NCI-H345 treated with DMSO at 0.1 percent for 48 hours (cell line): ENCODE data around the gene BMP2.

Source experiments
- DNase-seq: peaks from one replicate; lab custom pipeline; 2025; ENCODE audit not compliant: unreplicated experiment; lab: John Stamatoyannopoulos, UW

BMP2 gene

GRCh38 chr20:6767536-6768227 lies at the start of gene BMP2:
Gene BMP2 (plus strand): TSS chr20:6767686. CDS start chr20:6770127, 2,441 bp downstream.
- DNase-seq: peak; percentile 55

GRCh38 chr20:6718662-6719368 lies 48.7 kb upstream of the BMP2 start:
- no peak for DNase-seq

DNA sequence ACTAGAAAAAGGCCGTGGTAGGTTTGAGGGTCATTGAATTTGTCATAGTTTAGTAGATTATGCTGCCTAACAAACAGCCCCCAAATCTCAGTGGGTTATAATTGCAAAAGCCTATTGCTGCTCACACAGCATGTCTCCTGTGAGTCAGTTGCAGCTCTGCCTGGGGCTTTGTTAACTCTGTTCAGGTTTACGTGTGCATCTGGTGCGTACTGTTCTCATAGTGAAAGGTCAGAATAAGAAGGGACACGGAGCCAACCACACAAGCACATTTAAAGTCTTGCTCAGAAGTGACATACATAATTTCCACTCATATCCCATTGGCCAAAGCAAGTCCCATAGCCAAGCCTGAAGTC lies 48.1 kb upstream of the BMP2 start:
- DNase-seq: no peak

DNA sequence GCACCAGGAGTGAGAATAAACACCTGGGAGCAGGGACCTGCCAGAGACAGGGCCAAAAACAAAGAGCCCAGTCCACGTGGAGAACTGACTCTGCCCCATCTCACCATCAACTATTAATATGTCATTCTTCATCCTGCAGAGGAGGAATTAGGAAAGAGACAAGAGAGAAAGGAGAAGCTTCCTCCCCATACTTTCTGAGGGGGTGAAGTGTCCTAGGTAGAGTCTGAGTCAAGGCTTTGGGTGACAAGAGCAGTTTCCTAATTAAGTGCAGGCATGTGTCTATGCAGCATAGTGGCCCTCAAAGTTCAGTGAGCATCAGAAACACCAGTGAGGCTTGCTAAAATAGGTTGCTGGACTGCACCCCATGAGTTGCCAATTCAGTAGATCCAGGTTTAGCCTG lies 40.7 kb upstream of the BMP2 start:
- no peak for DNase-seq

GRCh38 chr20:6730672-6731328 lies 36.7 kb upstream of the BMP2 start:
- DNase-seq: no peak

DNA sequence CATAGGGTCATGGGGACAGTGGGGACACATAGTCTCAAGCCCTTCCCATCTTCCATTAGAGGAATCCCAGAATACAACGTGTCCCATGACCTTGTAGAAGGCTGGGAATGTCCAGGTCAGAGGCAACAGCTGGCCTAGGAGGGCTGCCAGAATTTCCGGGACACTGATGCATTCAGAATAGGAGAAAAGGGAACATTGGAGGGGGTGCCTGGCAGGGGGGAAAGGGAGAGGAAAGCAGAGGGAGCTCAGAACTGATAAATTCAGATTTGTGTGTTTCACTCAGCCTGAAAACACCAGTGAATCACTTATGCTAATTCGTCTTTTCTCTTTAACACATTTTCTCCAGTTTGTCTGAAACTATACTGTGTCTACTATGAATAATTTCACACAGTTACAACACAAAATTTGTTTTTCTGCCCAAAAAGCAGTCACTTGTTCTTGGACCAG lies 35.5 kb upstream of the BMP2 start:
- no peak for DNase-seq

GRCh38 chr20:6732851-6733250 lies 34.6 kb upstream of the BMP2 start:
- no peak for DNase-seq

- no peak for DNase-seq
Measured at GRCh38 chr20:6733965-6734364, 33.5 kb upstream of the BMP2 start.

- no peak for DNase-seq
Measured at GRCh38 chr20:6735942-6736845, 31.3 kb upstream of the BMP2 start.

GRCh38 chr20:6739406-6739805 lies 28.1 kb upstream of the BMP2 start:
- no peak for DNase-seq

- DNase-seq: no peak
Measured at GRCh38 chr20:6740096-6740495, 27.4 kb upstream of the BMP2 start.

DNA sequence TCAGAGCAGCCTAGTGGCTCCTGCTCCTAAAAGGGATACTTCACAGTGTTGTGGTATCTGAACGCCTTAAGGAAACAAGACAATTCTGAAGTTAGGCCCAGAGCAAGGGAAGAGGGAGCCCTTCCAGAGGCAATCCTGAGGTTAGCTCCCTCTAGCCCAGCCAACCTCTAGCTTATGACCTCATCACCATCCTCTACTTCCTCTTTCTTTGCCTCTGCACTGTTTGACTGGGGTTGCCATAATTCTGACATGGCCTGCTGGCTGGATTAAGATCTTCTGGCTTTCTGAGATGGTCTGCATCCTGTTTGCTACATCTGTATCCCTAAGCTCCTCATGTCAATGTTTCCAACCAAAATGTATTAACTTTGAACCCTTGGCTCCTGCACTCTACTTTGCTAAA lies 23.3 kb upstream of the BMP2 start:
- DNase-seq: no peak

DNA sequence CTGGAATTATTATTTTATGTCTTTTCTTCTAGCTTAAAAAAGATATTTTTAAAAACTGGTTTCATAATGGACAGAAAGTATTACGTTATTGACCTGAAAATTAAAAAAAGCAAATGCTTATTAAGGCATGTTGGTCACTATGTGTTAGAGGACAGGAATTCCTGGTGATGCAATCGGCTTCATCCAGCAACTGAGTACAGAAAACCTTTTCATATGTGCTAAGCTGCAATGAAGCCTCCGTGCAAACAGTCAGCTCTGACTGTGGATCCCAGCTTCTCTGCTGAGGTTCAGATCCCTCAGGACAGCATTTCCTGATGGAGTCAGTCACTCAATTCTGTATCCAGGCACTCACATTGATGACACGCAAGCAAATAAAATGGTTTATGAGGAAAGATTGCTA lies 22.7 kb upstream of the BMP2 start:
- DNase-seq: no peak

DNA sequence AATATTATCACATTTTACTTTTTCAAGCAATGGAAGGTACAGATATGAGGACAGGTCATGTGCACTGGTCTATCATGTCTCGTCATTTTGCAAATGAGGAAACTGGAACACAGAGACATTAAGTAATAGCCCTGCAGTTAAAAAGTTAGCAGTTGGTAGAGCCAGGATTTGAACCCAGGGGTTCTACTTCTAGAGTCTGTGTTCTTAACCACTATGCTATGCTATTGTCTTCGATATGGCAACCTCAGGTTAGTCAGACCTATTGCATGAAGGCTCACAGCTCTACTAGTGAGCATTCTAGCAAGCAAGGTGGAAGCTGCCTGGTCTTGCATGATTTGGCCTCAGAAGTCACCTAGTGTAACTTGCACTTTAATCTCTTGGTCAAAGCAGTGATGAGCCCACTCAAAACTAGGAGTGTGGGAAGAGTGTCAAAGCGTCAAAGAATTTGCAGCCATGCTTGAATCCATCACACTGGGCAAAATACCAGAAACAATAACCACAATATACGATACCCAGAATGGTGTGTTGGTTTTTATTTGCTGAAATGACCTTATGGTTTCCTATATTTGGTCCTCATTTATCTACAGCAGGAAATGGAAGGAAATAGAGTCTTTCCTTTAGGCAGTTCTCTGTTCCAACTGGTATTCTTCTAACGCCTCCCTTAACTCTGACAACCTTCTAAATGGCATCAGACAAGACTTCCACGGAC lies 20.4 kb upstream of the BMP2 start:
- no peak for DNase-seq

DNA sequence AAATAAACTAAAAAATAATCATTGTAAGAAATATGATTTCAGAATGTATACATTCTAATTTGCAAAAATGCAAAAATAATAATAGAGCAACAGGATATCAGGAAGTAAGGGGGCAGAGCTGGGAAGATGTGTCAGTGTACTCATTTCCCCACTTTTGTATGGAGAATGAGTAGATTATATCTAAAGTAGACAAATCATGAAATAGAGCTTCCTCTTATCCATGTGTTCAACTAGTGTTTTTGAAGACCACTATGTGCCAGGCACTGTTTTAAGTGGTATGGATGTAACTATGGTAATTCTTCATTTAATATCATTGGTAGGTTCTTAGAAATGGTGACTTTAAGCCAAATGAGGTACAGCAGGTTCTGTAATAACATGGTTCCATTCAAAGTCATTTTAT lies 17.0 kb upstream of the BMP2 start:
- no peak for DNase-seq

DNA sequence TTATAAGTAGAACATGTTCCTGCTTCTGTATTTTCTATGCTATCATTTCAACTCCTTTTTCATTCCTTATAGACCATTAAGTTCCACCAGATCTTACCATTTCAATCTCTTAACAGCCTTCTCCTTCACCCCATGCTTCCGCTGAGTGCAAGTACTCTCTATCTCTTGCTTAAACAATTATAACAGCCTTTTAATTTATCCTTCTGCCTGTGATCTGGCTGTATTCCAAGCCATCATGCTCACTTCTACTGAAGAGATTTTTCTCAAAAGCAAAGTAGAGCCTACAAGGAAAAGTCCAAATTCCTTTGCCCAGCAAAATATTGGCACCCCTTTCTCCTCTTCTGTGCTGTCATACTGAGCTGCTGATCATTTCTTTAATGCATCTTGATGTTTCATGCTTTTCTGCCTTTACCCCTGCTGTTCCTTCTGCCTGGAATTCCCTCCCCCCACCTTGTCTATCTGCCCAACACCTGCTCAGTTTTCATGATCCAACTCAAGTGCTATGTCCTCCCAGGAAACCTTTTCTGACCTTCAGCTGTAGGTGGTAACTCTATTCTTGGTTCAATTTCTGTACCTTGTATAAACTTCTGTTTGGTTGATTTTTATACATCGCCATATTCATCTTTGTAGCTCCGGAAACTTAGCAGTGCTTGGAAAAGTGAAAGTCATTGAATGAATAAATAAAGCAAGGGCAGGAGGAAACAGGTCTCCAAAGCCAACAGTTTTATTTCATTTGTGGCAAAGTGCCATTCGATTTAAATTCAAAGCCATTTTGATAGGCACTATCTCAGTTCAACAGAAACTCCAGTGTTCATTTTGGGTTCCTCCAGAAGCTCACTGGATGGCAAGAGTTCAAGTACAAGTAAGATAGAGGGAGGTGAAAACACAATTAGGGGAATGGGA lies 10.5 kb upstream of the BMP2 start:
- DNase-seq: peak; percentile 63

DNA sequence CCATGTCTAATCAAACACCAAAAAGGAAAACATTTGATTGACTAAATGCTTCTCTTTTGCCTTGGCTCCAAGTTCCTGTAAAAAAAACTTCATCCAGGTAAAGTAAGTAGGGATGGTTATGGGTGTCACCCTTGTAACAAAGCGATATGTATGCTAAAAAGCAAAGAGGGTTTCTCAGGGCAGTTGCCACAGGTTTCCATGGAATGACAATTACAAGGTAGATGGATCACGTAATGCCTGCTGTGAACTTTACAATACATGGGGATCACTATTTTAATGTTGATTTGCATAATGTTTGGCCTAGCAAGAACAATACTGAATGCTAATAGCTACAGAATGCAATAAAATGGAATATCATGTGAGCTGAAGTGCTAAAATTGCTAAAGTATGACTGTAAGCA lies 2.9 kb upstream of the BMP2 start:
- no peak for DNase-seq

DNA sequence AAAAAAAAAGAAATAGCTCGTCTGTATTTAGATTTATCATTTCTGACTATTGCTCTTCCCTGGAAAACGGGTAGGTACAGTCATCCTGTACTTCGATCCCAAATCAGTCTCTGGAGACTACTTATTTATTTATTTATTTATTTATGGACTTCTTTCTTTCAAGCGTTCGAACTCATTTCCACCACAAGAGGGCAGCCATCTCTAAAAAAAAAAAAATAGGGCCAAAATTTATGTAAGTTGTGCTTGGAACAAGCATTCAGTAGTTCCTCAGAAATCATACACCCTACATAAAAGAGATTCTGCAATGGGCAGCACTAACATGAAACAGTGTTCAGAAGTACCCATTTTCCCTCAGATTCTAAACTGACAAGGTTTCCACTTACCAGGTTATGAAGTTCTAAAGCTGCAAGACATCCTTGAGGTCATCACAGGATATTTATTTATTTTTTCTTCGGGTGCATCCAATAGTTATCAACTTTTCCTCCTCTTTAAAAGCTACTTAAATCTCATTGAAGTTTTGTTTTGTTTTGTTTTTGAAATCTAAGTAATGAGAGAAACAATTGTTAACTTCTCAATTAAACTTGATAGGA lies 1.9 kb upstream of the BMP2 start:
- peak; percentile 74 for DNase-seq

- no peak for DNase-seq
Measured at GRCh38 chr20:6766433-6766832, 1.1 kb upstream of the BMP2 start.
